Endothelial cell of umbilical vein (primary cell): ENCODE data around the gene GMCL2. TPM values are rescaled to one million over a fixed set of nuclear protein-coding genes. Genes with fewer than 3 reads are reported as not detected.

Experiments used
- BruUV-seq: library from RNA; stranded (reverse); fragments of 400-500 nt; replicated peaks from 2 replicates; lab custom pipeline; 2021; lab: Mats Ljungman, UMichigan
- CTCF ChIA-PET: fragments of 300-600, 350-600 bp; sonication (Branson Sonifier 250); formaldehyde crosslinking; loops from one replicate; lab custom pipeline; 2021; ENCODE audit warnings: antibody characterized with exemption, inconsistent platforms; lab: Charles Lee
- POLR2A ChIA-PET: fragments of 300-600, 350-600 bp; sonication (Branson Sonifier 250); formaldehyde crosslinking; loops from one replicate; lab custom pipeline; 2021; ENCODE audit warnings: antibody characterized with exemption, inconsistent platforms; lab: Charles Lee
- DNase-seq: peaks from one replicate; pipeline ENCODE4 v3.0.0-alpha.2; 2011; ENCODE audit warnings: low read depth, low spot score
- FAIRE-seq: peaks from 2 replicates; lab custom pipeline; 2011; peaks lifted over from hg19 to GRCh38; lab: Jason Lieb, UNC
- H2AFZ ChIP-seq: 2 replicates; pipeline ENCODE4 v1.6.0; 2012; ENCODE audit warnings: low read depth, low read length, control low read depth, inconsistent platforms
- H3K27ac ChIP-seq: 2 replicates; pipeline ENCODE4 v1.5.1; 2011; ENCODE audit warnings: low read depth, mild to moderate bottlenecking, control low read depth, low read length, moderate library complexity; ENCODE audit not compliant: insufficient read depth
- H3K27me3 ChIP-seq, 2 experiments: 2 replicates each; pipeline versions ENCODE4 v1.6.0 to v1.6.1; 2011; ENCODE audit warnings: low read length in 2 of 2, mixed read lengths in 1 of 2; ENCODE audit not compliant: control insufficient read depth in 2 of 2, insufficient read depth in 2 of 2
- H3K36me3 ChIP-seq, 2 experiments: 2 replicates in 1 of 2; 3 replicates in 1 of 2; pipeline ENCODE4 v1.5.1; 2011; ENCODE audit warnings: low read length in 2 of 2, mild to moderate bottlenecking in 1 of 2, moderate library complexity in 1 of 2; ENCODE audit not compliant: control insufficient read depth in 2 of 2, insufficient read depth in 2 of 2; ENCODE audit errors: extremely low read depth in 1 of 2
- H3K4me1 ChIP-seq: 3 replicates; pipeline ENCODE4 v1.5.1; 2011; ENCODE audit warnings: mild to moderate bottlenecking, low read length; ENCODE audit not compliant: control insufficient read depth, insufficient read depth; ENCODE audit errors: extremely low read depth
- H3K4me2 ChIP-seq: 2 replicates; pipeline ENCODE4 v1.6.1; 2011; ENCODE audit warnings: low read length, control low read depth, mixed read lengths; ENCODE audit not compliant: insufficient read depth
- H3K4me3 ChIP-seq, 3 experiments: fragments of 200-600 bp in 1 of 3; sonication (generic), shearing (Covaris generic) in 1 of 3; replicated peaks in 1 of 3; 2 replicates each; pipeline ENCODE4 v1.5.1; 2011 to 2016; ENCODE audit warnings: control low read depth in 3 of 3, low read length in 3 of 3, mild to moderate bottlenecking in 2 of 3, inconsistent platforms in 1 of 3, low read depth in 1 of 3, moderate library complexity in 1 of 3; ENCODE audit not compliant: insufficient read depth in 1 of 3
- H3K79me2 ChIP-seq: 2 replicates; pipeline ENCODE4 v1.6.0; 2012; ENCODE audit warnings: low read length, inconsistent platforms; ENCODE audit not compliant: control insufficient read depth, insufficient read depth
- H3K9ac ChIP-seq: replicated peaks from 2 replicates; pipeline ENCODE3; 2011; ENCODE audit warnings: low read length, control low read depth; ENCODE audit not compliant: insufficient read depth; ENCODE audit errors: extremely low read depth
- H3K9me1 ChIP-seq: replicated peaks from 3 replicates; pipeline ENCODE4 v1.6.0; 2011; ENCODE audit warnings: mild to moderate bottlenecking, low read length; ENCODE audit not compliant: control insufficient read depth, insufficient read depth; ENCODE audit errors: extremely low read depth
- H3K9me3 ChIP-seq: replicated peaks from 2 replicates; pipeline ENCODE4 v1.5.1; 2012; ENCODE audit warnings: low read length, inconsistent platforms; ENCODE audit not compliant: control insufficient read depth, insufficient read depth
- H4K20me1 ChIP-seq: replicated peaks from 2 replicates; pipeline ENCODE3; 2011; ENCODE audit warnings: mild to moderate bottlenecking, low read length; ENCODE audit not compliant: control insufficient read depth, insufficient read depth; ENCODE audit errors: extremely low read depth
- CTCF ChIP-seq, 2 donors: IDR thresholded peaks; 1 replicate in 1 of 2; 2 replicates in 1 of 2; pipeline ENCODE4 v1.5.1; 2011; ENCODE audit warnings: low read length in 2 of 2, mild to moderate bottlenecking in 2 of 2, moderate library complexity in 2 of 2, control low read depth in 1 of 2, inconsistent platforms in 1 of 2, low read depth in 1 of 2; ENCODE audit not compliant: insufficient read depth in 1 of 2; ENCODE audit errors: extremely low read depth in 1 of 2
- EZH2 ChIP-seq: IDR thresholded peaks from 2 replicates; pipeline ENCODE4 v1.6.1; 2012; ENCODE audit warnings: borderline replicate concordance, low read depth, mild to moderate bottlenecking, moderate library complexity, low read length, inconsistent platforms; ENCODE audit not compliant: severe bottlenecking
- FOS ChIP-seq: IDR thresholded peaks from 2 replicates; pipeline ENCODE4 v1.6.1; 2011; ENCODE audit warnings: mild to moderate bottlenecking, low read length, moderate library complexity, borderline replicate concordance; ENCODE audit not compliant: insufficient read depth
- GATA2 ChIP-seq: IDR thresholded peaks from 2 replicates; pipeline ENCODE4 v1.7.0; 2011; ENCODE audit warnings: low read depth, mild to moderate bottlenecking, moderate library complexity, mixed read lengths, low read length; ENCODE audit not compliant: insufficient read length, insufficient read depth
- JUN ChIP-seq: IDR thresholded peaks from 2 replicates; pipeline ENCODE4 v1.6.1; 2011; ENCODE audit warnings: borderline replicate concordance, low read depth; ENCODE audit not compliant: insufficient read length, insufficient read depth
- MYC ChIP-seq: IDR thresholded peaks from one replicate; pipeline ENCODE4 v1.6.1; 2011; ENCODE audit warnings: mild to moderate bottlenecking, low read depth, low read length
- POLR2A ChIP-seq: IDR thresholded peaks from 2 replicates; pipeline ENCODE4 v1.6.1; 2012; ENCODE audit warnings: low read depth, mild to moderate bottlenecking, control low read depth, low read length
- POLR2AphosphoS5 ChIP-seq: IDR thresholded peaks from 2 replicates; pipeline ENCODE4 v1.6.1; 2012; ENCODE audit warnings: low read depth, mild to moderate bottlenecking, control low read depth, low read length, moderate library complexity; ENCODE audit not compliant: insufficient read depth
- dilution Hi-C: fragments of 300-500 bp; cut with MboI; formaldehyde crosslinking; loops from one replicate; pipeline ENCODE4 v1.15.0; 2019; ENCODE audit warnings: low sequenced_read_pairs; ENCODE audit not compliant: extremely low pct_ligation_motif_present
- intact Hi-C: fragments of 100-400 bp; cut with micrococcal nuclease; formaldehyde crosslinking; loops from one replicate; pipeline ENCODE4 v1.10.0; 2022
- polyA plus RNA-seq, 4 experiments: library from polyadenylated mRNA; depleted of rRNA in 3 of 4; stranded (reverse) in 3 of 4; unstranded in 1 of 4; fragments of >200 nt; gene quantifications; 2 replicates each; pipeline versions ENCODE4 v1.2.1 to v1.2.3, GENCODE V29; 2011 to 2012; ENCODE audit warnings: missing spikeins in 1 of 4
- total RNA-seq: library from RNA; stranded (reverse); gene quantifications from 2 replicates; pipeline ENCODE4 v1.2.3, GENCODE V29; 2021
- TF ChIP-seq, protein P1 (sequence below): IDR thresholded peaks from 2 replicates; pipeline ENCODE4 v1.6.1; 2011; ENCODE audit not compliant: insufficient read depth, insufficient read length

GMCL2 gene
- total and polyA plus RNA-seq, 2 donors (not counting 3 experiments of a cell fraction or from before 2014, with no cell fraction given) = not detected

DNA sequence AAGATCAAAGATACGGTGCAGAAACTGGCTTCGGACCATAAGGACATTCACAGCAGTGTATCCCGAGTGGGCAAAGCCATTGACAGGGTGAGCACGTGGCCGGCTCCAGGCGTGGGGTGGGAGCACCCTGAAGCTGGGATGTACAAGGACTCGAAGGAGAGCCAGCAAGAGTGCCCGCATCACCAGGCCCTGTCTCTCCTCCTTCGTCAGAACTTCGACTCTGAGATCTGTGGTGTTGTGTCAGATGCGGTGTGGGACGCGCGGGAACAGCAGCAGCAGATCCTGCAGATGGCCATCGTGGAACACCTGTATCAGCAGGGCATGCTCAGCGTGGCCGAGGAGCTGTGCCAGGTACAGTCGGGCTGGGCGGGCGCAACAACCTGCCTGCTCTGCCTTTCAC lies 44.5 kb downstream of the GMCL2 start:
- Histone ChIP-seq H3K9ac (no peak overlapping the region), H3K79me2 (no peaks in the 10 kb centered on the region), H3K9me1 (no peaks in the 10 kb centered on the region), H3K4me1 (no peaks in the 10 kb centered on the region), H3K27me3 (no peaks in the 10 kb centered on the region), H3K4me3 (no peak overlapping the region), H3K36me3 (peaks cover 8 to 32% of the 10 kb centered on the region in 2 experiments), H4K20me1 (no peaks in the 10 kb centered on the region), H3K9me3 (no peaks in the 10 kb centered on the region), H2AFZ (no peak overlapping the region), H3K4me2 (no peak overlapping the region), H3K27ac (no peak overlapping the region)
- intact Hi-C loops = no loop called here
- dilution Hi-C loops = no loop called here
- DNase-seq (no peak), FAIRE-seq (no peak)
- BruUV-seq = no TSS peak
- ChIA-PET POLR2A (interaction anchor here (0.5 to 0.7 kb wide), 2 partner anchors 24 to 26 kb away, joined by 5 to 7 read pairs; no protein-coding TSS in a partner anchor), CTCF (interaction anchor here (0.6 to 11.5 kb wide), 5 partner anchors 11 to 66 kb away, joined by 3 to 200 read pairs (median 3); no protein-coding TSS in a partner anchor)
- TF ChIP-seq, protein P1, sequence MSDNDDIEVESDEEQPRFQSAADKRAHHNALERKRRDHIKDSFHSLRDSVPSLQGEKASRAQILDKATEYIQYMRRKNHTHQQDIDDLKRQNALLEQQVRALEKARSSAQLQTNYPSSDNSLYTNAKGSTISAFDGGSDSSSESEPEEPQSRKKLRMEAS = no peak
- TF ChIP-seq POLR2A (no peak), CTCF (IDR thresholded peaks at IDR 0.05; ENCODE audit: extremely low read depth in 1 of 2, insufficient read depth in 1 of 2, low read depth in 1 of 2, low read length in 2 of 2) (no peak), EZH2 (no peak), GATA2 (no peak), FOS (no peak), MYC (no peak), JUN (no peak), POLR2AphosphoS5 (no peak)
